ENCODE results near the gene ANO4.
"Not testable (repeated sequence)": the region's sequence is repeated elsewhere in the genome, so short reads cannot be mapped to it uniquely, and the experiment has no call there.

Gene ANO4

DNA sequence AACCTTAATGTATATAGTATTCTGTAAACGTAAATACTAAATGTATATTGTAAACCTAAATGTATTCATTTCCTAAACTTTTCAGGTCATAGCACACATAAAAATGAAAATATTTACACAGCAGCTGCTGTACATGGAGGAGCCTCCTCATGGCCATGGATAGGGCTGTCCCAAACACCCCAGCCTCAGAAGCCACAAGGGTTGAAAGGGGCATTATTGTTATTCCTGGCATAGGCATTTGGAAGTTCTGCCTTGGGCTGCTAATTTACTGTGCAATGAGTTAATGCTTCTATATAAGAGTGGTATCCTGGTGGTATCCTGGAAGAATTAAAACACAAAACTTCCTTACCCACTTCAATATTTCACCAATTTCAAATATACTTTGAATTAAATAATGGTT, 256.1 kb downstream of the ANO4 start:
- DNase-seq = no peak

DNA sequence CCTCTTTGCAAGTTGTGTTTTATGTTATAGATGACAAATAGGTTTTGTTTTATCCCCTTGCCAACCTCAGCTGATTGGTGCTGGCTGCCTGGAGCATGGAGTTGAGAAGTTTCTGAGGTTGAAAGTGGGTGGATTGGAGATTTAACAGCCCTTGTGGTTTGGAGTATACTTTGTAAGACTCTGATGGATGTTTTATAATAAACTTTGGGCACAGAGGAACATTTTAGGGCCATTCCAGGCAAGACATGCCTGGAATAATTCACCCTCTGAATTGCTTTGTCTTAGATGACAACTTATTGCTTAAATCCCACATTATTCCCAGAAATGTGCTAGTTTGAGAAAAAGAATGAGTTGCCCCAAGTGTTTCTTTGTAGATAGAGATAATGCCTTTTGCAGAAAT, 256.6 kb downstream of the ANO4 start:
- DNase-seq = no peak

DNA sequence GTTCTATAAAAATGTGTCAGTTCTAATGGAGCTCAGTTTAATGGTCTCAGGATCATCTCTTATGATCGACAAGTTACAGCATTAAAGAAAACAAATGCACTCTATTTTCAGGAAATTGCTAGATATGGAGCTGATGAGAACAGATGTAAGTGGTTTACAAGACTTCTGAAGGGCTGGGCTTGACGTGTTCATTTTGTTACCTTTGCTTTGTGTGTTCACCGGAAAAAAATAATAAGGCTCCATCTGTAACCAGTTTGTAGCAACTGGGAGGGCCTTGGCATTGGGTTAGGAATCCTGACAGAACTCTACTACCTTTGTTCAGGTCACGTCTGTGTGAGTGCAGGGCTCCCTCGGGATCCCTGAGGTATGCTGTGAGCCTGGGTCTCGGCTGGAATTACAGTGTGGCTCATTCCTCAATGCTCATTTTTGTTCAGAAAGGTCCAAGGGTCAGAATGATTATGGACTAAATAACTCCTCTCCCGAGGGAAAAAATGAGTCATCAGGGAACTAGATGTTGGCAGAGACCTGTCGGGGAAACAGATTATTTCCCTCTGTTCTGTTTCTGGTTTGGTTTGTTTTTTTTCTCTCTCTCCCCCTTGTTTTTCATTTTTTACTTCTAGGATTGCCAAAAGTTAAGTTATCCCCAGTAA, 257.4 kb downstream of the ANO4 start:
- no peak for DNase-seq

DNA sequence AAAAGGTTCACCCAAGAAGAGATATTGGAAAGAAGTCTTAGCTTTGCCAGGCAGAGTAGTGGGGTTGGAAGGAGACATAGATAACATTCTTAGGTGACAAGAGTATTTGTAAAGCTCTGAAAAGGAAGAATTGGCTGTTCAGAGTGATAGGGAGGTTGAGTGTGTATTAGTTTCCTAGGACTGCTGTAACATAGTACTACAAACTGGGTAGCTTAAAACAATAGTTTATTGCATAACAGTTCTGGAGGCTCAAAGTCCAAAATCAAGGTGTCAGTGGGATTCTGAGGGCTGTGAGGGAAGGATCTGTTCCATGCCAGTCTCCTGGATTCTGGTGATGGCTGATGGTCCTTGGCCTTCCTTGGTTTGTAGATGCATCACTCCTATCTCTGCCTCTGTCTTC, 258.6 kb downstream of the ANO4 start:
- DNase-seq = no peak

DNA sequence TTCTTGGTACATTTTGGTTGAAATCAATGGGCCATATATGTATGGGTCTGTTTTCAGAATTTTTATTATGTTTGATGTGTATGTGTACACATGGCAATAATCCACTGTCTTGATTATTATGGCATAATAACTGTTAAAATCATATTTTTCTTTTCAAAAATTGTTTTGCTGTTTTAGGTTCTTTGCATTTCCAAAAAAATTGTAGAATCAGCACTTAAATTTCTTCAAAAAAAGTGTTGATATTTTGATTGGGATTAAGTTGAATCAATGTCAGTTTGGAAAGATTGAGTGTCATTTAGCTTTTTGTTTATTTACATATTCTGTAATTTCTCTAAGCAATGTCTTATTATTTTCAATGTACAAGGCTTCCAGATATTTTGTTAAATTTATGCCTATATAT, 261.4 kb downstream of the ANO4 start:
- DNase-seq = no peak

DNA sequence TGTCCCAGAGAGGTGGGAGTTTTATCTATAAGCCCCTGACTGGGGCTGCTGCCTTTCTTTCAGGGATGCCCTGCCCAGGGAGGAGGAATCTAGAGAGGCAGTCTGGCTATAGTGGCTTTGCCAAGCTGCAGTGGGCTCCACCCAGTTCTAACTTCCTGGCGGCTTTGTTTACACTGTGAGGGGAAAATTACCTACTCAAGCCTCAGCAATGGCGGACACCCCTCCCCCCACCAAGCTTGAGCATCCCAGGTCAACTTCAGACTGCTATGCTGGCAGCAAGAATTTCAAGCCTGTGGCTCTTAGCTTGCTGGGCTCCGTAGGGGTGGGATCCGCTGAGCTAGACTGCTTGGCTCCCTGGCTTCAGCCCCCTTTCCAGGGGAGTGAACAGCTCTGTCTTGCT, 267.9 kb downstream of the ANO4 start:
- not testable (repeated sequence) for DNase-seq

DNA sequence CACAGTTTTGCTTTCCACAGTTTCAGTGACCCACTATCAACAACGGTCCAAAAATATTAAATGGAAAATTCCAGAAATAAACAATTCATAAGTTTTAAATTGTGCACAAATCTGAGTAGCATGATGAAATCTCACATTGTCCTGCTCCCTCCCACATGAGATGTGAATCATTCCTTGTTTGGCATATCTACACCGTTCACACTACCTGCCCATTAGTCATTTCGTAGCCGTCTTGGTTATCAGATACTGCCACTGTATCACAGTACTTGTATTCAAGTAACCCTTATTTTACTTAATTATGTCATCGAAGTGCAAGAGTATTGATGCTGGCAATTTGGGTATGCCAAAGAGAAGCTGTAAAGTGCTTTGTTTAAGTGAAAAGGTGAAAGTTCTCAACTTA, 270.1 kb downstream of the ANO4 start:
- no peak for DNase-seq

DNA sequence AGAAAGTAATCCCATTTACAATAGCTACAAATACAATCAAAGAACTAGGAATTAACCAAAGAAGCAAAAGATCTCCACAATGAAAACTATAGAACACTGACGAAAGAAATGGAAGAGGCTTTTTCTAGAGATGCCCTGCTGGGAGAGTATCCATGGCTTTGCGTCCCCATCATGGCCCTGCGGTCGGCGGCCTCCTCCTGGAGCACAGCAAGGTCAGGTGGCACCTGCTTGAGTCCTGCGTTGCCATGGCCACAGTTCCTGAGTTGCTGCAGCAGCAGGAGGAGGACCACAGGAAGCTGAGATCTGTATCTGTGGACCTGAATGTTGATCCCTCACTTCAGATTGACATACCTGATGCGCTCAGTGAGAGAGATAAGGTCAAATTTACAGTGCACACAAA, 271.9 kb downstream of the ANO4 start:
- no peak for DNase-seq

DNA sequence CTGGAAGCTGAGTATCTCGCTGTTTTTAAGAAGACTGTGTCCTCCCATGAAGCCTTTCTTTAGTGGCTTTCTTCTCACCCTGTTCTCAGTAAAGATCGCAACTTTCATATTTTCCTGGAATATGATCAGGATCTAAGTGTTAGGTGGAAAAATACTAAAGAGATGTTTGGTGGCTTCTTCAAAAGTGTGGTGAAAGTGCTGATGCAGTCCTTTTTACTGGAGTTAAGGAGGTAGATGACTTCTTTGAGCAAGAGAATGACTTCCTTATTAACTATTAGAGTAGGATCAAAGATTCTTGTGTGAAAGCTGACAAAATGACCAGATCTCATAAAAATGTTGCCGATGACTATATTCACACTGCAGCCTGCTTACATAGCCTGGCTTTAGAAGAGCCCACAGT, 273.8 kb downstream of the ANO4 start:
- no peak for DNase-seq

DNA sequence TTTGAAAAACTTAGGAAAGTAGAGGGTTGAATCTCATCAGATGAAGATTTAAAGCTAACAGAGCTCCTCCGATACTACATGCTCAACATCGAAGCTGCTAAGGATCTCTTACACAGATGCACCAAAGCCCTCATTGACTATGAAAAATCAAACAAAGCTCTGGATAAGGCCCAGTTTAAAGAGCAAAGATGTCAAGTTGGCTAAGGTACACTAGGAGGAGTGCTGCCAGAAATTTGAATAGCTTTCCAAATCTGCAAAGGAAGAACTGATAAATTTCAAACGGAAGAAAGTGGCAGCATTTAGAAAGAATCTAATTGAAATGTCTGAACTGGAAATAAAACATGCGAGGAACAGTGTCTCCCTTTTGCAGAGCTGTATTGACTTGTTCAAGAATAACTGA, 274.3 kb downstream of the ANO4 start:
- no peak for DNase-seq

DNA sequence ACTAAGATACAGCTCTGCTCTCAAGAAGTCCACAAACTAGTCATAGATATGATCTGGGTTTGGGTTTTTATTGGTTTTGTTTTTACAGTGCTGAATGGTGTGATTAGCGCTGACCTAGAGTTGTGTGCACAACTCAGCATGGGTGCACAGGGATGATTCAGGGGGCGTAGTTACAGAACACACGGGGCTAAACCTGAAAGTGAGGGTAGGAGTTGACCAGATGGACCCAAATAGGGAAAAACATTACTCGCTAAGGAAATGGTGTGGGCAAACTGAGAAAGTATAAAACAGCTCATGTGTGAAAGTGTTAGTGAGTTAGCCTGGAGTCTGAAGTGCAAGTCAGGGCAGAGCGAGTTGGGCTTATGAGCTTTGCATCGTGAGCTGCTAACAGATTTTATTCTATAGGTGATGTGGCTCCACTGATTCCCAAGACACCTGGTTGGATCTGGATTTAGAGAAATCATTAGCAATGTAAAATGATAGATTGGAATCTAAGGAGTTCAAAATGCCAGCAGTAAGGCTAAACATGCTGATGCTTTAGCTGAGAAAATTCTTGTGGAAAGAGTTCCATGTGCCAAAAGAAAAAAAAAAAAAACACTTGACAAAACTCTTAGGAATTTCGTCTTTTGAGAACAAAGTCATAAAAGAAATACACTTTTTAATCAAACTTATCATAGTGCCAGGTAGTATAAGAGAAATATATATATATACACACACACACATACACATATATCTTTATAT, 280.5 kb downstream of the ANO4 start:
- no peak for DNase-seq

DNA sequence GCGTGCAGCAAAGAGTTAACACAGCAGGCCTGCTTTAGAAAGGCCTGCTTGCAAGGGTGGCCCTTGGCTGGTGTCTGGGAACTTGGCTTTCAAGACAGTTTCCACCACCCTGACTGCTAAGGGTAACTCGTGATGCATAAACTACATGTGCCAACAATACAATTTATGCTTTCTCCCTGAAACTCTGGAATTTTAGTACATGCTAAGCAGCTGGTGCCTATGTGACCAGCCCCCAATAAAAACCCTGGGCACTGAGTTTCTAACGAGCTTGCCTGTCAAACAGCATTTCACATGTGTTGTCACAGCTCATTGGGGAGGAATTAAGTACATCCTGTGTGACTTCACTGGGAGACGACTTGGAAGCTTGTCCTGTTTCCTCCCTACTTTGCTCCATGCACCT, 282.3 kb downstream of the ANO4 start:
- DNase-seq = no peak

DNA sequence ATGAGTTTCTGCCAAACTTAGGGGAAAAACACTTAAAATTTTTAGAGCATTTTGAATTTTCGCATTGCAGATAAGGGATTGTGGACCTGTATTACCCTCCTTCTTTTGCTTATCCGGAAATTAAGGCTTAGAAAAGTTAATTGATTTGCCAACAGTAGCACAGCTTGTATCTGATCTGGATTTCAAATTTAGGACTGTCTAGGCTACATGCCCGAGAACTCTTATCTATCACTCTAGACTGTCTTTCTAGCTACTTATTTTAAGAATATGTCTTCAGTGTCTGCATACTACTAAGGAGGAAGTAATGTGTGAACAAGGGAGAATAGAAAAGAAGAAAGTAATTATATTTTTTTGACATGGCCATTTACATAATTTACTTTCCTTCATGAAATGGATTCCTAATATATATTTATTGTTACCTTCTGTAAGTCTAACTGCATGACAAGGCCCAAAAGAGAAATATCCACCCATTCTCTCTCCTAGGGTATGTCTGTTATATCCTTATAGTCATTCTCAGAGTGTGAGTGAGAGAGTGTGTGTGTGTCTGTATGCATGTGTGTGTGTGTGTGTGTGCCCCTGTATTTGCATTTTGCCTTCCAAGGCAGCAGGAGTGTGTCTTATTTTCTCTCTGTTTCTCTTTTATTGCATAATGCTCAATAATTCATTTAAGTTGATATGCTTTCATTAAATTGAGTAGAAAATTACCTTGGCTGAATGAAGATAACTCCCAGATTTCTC, 283.4 kb downstream of the ANO4 start:
- no peak for DNase-seq

DNA sequence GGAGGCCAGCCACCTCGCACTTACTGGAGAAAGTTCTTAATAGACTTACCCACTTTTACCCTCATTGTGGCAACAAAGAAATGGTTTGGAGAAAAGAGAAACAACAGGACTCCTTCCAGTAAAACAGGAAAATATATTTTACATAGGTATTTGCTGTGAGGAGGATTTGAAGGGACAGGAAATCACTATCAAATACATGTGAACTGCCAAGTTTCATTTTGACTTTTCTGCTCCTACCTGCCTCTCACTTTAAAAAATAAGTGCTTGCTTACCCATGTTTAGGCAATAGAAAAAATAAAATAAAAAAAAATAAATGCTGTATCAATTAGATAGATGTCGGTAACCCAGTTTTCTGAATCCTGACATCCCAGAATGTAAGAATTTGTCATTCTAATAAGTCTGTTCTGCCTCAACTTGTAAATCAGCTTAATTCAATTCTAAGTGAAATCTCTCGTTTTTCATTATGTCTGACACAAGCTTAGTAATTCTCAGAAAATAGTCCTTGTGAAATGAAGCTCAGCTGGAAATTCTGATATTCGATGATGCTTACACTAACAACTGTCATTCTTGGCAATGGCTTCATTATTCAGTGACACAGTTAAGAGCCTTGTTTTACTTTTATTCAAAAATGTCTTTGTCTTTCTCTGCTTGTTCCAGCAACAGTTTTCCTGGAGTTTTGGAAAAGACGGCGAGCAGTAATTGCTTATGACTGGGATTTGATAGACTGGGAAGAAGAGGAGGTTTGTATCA, 284.1 kb downstream of the ANO4 start:
- no peak for DNase-seq

DNA sequence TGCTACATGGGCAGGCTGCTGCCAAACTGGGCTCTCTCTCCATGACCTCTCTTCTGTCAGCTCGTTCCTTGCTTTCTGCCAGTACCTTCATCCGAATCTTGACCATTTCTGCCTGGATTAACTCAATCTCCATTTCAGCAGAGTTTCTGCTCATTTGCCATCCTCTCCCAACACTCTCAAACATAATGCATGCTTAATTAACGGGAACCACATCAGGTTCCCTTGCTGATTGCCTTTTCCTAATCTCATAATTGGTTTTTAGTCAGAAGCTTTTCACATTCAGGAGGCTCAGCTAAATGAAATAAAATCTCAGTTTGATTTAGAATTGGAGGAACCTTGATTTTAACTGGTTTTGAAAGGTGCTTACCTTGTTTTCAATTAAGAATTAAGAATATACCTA, 288.1 kb downstream of the ANO4 start:
- DNase-seq = no peak

DNA sequence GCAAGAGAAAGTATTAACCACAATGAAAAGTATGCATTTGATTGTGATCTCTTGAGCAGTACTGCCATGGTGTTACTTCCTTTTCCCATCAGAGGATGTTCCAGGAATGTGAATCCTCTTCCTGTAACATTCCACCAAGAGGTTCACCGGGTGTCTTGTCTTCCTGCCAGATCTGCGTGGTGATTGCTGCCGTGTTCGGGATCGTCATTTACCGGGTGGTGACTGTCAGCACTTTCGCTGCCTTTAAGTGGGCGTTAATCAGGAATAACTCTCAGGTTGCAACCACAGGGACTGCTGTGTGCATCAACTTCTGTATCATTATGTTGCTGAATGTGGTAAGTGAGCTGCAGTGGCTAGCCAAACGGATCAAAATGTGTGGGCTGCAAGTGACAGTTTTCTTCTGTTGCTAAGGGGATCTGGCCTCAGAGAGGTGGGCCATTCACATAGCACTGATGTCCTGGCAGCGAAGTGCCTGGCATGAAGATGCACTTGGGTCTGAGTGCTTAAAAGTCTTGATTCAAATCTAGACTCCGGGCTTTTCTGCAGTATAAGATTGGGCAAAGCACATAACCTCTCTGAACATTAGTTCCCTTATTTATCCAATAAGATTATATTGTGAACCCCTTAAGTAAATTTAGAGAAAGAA, 292.0 kb downstream of the ANO4 start:
- DNase-seq = no peak

DNA sequence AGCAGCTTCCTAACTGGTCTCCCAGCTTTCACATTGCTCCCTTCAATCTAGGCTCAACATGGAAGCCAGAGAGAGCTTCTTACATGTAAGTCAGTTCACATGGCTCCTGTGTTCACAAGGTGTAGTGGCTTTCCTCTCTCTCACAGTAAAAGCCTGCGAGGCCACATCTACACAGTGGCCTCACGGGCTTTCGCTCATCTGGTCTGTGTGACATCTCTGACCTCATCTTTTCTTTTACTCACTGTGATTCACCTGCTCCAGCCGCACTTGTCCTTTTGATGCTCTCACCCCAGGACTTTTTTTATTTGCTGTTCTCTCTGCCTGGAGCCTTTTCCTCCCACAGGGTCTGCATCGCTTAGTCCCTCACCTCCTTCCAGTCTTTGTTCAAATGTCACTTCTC, 293.3 kb downstream of the ANO4 start:
- DNase-seq = no peak

DNA sequence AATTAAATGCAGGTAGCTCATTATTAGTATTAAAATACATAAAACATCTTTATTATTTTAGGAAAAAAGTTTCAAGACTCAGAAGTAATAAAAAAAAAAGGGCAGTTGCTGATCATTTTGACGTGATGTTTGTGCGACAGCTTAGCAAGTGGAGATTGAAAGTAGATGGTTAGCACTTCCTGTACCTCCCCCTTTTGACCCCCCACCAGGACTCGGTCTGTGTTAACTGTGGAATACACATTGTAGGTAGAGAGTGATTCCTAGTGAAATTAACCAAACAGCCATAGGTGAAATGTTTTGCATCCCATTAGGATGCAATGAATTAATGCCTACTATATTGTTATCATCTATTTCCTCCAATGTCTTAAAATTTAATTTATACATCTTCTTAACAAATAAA, 294.7 kb downstream of the ANO4 start:
- no peak for DNase-seq

DNA sequence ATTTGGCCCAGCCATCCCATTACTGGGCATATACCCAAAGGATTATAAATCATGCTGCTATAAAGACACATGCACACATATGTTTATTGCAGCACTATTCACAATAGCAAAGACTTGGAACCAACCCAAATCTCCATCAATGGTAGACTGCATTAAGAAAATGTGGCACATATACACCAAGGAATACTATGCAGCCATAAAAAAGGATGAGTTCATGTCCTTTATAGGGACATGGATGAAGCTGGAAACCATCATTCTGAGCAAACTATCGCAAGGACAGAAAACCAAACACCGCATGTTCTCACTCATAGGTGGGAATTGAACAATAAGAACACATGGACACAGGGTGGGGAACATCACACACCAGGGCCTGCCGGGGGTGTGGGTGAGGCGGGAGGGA, 295.6 kb downstream of the ANO4 start:
- not testable (repeated sequence) for DNase-seq

DNA sequence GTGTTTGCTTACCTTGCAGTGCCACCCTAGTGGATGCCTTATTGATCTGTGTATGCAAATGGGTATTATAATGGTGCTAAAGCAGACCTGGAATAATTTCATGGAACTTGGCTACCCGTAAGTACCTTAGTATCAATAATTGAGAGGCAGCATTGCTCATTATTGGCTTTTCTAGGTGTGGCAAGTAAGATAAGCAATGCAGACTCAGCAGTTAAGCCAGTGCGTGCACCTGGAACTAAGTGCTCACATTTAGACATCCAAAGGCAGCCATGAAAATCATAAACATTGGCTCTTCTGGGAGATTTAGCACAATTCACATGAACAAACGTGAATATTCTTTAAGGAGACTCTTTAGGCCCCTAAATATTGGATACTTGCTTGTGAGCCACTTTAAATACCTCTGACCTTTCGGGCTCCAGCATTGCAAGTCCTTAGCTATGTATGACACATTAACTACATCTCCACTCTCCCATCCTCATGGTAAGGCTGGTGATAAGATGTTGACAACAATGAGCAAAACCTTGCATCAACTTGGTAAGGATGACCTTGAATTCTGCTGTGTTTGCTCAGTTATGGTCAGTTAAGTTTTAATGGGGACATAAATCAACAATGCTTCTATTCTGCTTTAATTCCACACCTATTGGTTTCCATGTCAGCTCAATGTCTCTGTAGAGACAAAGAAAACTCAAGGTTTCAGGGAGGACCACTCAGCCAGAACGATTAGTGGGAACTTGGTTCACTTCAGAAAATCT, 303.4 kb downstream of the ANO4 start:
- no peak for DNase-seq

DNA sequence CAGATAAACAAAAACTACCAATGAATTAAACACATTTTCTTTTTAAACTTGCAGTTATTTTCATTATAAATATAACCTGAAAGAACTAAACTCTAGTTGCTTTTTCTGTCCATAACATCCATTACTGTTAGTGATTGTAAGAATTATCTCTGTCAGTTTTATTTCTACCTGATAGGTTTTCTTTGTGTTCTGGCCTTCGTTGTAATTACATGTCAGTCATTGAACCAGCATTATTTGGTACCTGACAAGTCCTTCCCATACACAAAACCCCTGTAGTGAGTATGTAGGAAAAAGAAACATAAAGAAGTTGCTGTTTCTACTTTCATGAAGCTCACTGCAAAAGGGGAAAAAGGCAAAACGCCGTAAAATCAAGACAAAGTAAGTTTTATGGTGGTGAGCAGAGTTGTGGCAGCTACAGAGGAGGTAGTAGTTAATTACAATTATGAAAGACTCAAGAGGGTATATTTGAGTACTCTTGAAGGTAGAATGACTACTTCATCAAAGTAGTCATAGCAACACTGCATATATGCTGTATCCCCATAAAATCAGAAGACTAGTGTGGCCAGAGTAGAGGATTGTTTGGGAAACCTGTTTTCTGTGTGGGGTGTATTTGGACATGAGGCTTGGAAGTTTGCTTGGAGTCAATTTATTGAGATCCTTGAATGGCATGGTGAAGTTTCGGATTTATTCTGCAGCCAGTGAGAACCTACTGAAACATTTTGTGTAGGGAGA, 312.6 kb downstream of the ANO4 start:
- DNase-seq = no peak

DNA sequence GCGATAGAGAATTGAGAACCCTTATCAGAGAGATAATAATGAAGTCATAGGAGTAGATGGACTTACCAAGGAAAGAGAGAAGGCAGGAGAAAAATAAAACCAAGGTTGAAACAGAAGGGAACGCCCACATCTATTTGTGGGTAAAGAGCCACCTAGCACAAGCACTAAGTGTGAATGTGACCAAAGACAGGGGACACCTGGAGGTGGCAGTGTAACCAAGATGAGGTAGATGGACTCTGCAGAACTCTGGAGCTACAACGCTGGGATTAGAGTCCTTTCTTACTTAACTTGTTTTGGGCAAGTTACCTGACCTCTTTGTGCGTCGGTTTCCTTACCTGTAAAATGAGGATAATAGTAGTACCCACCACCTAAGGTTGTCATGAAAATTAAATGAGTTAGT, 313.6 kb downstream of the ANO4 start:
- DNase-seq = no peak
